OCI-LY3 (cell line): ENCODE results near the gene SHC4.

Source experiments
- CTCF ChIP-seq: fragments of 200-600, 300-600 bp; sonication (generic); IDR thresholded peaks from 2 replicates; pipeline ENCODE4 v1.5.1; 2014; ENCODE audit warnings: antibody characterized with exemption, low read length, low read depth
- EZH2phosphoT487 ChIP-seq: fragments of 200-600 bp; shearing (Covaris generic); IDR thresholded peaks from 2 replicates; pipeline ENCODE4 v1.6.1; 2018; ENCODE audit warnings: antibody characterized with exemption, mixed run types, low read depth

DNA sequence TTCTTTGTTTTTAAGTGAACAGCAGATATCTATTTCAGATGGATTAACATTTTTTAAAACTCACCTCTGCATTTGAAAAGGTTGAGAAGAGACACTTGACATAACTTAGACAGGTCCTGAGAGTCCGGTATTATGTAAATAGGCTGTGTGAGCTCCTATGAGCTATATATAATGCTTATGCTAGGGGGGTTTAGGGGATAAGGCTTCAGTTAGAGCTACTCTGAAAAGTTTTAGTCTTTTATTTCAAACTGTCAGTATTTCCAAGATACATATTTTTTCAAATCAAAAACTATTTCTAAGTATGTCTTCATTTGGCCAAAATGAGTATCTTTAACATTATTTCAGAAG, 16.9 kb downstream of the SHC4 start:
- TF ChIP-seq CTCF (no peak), EZH2phosphoT487 (no peak)
